Glomerular visceral epithelial cell (primary cell): ENCODE data around the gene ANKFY1.

Experiments used
- DNase-seq: peaks from one replicate; pipeline ENCODE4 v3.0.0-alpha.2; 2016; ENCODE audit errors: extremely low spot score

ANKFY1 gene, protein sequence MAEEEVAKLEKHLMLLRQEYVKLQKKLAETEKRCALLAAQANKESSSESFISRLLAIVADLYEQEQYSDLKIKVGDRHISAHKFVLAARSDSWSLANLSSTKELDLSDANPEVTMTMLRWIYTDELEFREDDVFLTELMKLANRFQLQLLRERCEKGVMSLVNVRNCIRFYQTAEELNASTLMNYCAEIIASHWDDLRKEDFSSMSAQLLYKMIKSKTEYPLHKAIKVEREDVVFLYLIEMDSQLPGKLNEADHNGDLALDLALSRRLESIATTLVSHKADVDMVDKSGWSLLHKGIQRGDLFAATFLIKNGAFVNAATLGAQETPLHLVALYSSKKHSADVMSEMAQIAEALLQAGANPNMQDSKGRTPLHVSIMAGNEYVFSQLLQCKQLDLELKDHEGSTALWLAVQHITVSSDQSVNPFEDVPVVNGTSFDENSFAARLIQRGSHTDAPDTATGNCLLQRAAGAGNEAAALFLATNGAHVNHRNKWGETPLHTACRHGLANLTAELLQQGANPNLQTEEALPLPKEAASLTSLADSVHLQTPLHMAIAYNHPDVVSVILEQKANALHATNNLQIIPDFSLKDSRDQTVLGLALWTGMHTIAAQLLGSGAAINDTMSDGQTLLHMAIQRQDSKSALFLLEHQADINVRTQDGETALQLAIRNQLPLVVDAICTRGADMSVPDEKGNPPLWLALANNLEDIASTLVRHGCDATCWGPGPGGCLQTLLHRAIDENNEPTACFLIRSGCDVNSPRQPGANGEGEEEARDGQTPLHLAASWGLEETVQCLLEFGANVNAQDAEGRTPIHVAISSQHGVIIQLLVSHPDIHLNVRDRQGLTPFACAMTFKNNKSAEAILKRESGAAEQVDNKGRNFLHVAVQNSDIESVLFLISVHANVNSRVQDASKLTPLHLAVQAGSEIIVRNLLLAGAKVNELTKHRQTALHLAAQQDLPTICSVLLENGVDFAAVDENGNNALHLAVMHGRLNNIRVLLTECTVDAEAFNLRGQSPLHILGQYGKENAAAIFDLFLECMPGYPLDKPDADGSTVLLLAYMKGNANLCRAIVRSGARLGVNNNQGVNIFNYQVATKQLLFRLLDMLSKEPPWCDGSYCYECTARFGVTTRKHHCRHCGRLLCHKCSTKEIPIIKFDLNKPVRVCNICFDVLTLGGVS

DNA sequence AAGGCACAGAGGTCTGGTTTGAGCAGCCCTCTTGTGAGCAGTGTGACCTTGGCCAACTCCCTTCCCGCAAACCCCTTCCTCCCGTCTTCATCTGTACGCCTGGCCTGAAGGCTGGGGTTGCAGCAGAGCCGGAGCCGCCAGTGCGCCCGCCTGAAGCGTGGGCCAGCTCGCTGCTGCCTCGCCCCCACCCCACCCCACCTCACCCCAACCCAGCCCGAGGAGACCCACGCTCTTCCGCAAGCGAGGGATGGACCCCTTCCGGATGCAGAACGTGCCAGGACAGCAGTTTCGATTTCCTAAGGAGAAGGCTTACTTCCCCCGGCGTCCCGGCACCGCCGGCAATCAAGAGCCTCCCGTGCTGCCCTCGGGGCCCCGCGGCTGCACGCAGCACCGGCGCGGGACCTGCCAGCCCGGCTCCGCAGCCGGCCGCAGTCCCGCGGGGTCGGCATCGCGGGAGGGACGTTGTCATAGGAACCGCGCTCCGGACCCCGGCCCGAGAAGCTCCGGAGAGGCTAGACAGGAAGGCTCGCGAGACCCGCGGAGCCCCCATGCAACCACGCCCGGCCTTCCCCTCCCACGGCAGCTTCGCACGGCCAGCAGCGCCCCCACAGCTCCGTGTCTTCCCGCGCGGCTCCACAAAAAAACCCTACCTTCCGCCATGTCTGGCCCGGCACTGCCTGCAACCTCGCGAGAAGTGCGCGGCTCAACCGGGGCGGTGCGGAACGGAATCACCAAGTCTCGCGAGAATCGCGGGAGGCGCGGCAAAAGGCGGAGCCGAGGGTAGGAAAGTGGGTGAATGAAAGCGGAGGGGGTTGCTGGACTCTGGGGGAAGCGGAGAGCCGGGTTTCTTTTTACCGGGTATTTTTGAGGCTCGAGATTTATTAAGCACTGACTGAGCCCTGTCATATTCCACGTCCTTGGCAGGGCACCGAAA, at the start of gene ANKFY1:
TSS of gene ANKFY1 (minus strand) at position 698 of the 934 bp plus-strand sequence. CDS start at position 660, 38 bp downstream.
- peak; percentile 94 for DNase-seq

DNA sequence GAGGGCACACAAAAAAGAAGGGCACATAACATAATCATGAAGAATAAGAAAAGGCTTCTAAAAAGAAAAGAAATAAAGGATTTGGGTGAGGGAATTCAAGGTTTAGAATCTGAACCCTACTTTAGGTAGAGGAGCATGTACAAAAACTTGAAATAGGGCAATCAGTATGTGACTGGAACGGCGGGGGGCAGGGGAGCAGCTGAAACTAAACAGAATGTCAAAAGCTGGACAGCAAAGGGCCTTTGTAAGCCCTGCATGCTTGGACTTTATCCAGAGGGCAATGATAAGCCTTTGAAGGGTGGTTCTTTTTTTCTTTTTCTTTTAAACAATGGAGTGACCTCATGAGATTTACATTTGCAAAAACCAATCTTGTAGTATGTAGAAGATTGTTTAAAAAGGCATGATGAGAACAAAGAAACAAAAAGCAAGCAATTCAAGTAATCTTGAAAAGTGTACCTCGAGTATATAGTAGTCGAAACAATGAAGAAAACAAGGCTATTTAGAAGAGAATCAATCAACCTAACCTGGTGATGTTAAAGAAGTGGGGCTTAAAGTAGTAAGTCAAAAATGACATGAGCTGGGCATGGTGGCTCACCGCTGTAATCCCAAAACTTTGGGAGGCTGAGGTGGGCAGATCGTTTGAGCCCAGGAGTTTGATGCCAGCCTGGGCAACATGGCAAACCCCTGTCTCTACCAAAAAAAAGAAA, 46.7 kb upstream of the ANKFY1 start:
- DNase-seq, result no peak

DNA sequence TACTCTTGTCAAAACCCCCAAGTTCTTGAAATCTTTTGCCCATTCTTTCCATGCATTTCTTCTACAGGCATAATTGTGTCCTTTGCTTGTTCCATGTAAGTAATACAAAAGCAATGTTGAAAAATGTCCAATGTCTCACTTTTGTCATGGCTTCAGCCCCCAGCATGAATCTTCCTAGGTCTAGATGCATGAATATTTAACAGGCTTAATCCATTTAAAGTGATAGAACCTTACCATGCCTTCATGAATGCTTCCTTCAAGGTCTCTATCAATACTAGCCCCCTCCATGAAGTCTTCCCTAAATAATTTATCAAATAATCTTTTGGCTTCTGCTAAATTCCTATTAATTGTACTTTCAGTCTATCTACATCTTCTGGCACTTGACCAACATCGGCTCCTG, 46.1 kb upstream of the ANKFY1 start:
- DNase-seq, result no peak

DNA sequence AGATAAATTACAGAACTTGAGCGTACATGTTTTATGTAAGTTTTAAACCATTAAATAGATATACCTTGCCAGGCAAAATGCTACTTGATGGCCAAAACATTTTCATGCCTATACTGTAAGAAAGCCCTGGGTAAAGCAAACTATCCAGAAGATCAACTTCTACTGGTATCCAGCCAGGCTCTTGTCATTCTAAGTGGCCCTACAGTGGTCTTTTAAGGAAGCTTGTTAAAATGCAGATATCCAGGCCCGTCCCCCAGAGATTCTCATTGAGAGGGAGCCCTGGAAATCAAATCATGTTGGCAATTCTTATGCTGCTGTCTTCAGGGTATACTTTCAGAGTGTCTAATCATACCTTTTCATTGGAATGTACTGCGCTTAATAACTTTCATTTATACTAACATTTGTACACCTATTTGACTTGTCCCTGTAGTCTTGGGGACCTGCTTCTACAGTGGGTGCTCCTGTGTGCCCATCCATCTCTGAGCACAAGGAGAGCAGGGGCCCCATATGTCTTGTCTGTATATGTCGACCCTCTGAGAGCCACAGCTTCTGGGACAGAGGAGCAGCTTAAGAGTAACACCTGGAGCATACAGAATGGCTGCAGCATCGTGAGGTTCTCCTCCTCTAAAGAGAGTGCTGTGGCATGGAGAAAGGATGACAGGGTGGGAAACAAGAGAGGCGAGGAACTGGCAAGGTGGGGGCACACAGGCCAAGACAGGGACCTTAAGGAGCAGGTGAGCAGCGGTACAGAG, 43.6 kb upstream of the ANKFY1 start:
- no peak for DNase-seq

DNA sequence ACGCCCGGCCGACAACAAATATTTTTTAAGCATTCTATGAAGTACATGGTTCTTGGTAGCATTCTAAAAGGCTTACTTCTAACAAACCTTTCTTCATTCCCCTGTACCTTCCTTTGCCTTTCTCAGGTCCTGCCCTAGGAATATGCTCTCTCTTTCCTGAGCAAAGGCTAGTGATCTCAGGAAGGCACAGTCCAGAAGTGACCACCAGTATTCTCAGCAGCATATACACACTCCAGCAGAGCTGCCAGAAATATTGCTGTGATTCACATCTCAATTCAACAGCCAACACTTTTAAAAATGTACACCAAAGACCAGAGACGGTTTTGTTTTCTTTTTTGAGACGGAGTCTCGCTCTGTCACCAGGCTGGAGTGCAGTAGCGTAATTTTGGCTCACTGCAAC, 41.4 kb upstream of the ANKFY1 start:
- DNase-seq, result no peak

DNA sequence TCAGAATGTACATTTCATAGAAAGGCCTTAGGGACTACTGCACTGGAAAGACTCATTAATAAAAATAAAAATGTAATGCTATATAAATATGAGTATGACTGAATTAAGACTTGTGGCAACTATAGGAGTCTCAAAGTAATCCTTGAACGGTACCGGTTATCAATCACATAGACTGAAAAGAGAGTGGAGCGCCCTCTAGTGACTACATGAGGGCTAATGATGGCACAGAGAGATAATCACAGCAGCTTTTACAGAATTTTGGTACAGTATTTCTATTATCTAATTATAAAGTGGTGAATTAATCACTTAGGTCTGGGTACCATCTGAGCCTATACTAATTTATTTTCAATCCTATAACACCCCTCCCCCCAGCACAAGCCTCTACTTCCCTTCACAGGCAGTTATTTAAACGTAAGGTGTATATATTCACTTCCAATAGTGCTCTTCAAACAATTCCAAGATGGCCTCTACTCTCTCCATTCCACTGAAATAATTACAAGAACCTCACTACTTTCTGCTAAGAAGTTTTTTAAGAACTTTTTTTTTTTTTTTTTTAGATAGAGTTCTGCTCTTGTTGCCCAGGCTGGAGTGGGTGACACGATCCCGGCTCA, 40.7 kb upstream of the ANKFY1 start:
- peak; percentile 55 for DNase-seq

DNA sequence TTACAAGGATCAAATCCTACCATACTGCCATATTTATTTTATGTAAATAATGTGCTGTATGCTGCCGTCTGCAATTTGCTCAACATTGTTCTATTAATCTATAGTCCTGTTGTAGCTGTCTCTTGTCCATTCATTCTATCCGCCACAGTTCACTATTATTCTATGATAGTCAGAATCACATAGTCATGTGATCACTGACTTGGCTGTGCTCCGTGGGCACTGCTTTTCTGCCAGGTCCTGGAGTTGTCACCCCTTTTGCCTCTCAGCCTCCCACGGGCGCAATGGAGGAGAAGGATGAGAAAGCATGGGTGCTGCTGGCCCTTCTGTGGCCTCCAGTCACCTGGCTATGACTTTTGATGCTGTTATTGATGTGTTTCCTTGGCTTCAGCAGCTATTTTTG, 37.3 kb upstream of the ANKFY1 start:
- no peak for DNase-seq

DNA sequence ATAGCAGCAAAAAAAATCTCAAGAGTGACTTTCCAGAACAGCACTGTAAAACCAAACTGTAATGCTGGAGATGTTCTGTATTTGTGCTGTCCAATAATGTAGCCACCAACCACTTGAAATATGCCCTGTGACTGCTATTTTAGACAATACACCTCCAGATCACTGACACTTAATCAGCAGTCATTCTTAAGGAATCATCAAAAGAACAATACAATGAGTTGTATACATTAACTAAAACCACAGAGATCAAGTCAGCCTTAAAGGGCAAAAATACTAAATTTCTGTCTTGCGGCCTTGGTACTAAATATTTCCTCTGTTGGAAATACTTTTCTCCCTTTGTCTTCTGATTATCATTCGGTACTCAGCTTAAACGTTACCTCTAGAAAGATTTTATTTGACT, 33.6 kb upstream of the ANKFY1 start:
- no peak for DNase-seq

DNA sequence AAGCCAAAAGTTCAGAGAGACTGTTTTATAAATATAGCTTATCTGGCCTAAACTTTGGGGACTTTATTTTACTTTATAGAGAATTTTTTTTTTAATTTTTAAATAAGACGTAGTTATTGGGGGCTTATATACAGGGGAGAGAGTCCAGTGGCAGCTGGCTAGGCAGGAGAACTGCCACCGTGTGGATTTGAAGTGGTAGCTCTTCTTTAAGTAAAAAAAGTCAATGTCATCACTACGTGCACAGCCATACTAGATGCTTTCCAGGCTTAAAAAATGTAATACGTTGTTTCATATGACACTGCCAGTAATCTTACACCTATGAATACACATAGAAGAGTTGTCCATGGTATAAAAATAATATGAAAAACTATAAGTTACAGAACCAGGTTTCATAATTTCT, 31.9 kb upstream of the ANKFY1 start:
- no peak for DNase-seq

DNA sequence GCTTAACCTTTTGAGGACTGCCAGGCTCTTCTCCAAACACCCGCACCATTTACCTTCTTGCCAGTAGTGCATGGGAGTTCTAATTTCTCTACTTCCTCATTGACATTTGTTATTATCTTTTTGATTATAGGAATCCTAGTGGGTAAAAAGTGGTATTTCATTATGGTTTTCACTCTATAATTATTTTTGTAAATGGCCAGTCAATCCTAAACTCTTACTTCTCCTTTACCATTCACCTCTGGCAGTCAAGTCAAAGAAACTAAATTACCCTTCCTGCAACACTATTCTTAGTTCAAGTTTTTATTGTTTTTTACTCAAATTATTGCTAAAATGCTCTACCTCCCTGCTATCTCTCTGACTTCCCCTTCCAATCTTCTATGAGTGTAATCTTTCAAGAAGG, 29.8 kb upstream of the ANKFY1 start:
- DNase-seq, result no peak

DNA sequence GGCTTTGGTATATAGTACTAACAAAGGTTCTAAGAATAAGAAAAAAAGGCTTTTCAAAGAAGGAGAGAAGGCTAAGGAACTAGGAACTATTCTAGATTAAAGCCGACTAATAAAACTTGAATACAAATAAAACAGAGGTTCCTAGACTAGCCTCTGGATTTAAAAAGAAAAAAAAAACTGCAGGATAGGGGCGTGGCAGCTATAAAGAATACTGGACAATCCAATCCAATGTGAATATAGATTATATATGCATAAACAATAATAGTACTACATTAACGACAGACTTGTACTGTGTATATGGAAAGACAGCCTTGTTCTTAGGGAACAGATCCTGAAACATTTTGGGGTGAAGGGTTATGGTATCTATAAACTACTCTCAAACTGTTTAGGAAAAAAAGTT, 23.9 kb upstream of the ANKFY1 start:
- no peak for DNase-seq

DNA sequence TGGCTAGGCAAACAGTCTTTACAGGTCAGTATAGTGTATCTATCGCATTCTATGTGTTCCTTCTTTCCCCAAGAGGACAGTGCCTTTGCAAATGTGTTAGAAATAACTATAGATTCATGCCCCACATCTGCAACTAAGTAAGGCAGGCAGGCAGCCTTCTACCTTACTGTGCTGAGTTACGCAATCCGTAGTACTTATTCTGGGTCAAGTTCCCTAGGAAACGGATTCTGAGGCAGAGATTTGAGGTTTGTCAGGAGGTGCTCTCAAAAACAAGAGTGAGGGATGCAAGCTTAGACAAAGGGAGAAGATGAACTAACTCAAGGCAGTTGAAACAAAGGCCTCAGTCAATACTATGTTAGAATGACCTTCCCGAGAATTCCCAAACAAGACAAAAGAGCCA, 12.7 kb upstream of the ANKFY1 start:
- no peak for DNase-seq

DNA sequence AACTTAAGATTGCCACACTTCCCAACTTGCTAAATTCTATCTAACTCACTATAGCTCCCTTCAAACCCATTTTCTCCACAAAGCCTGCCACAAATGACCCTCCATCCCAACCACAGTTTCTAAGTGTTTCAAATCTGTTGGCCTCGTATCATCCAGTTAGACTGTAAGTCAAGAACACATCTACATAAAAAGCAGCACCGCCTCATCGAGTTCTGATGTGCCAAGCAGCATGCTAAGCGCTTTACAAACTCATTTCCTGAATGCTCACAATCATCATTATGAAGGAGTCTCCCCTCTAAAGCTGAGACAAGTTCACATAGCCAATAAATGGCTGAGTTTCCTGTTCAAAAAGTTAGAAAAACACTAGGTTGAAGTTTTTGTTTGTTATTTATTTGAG, 9.2 kb upstream of the ANKFY1 start:
- no peak for DNase-seq

DNA sequence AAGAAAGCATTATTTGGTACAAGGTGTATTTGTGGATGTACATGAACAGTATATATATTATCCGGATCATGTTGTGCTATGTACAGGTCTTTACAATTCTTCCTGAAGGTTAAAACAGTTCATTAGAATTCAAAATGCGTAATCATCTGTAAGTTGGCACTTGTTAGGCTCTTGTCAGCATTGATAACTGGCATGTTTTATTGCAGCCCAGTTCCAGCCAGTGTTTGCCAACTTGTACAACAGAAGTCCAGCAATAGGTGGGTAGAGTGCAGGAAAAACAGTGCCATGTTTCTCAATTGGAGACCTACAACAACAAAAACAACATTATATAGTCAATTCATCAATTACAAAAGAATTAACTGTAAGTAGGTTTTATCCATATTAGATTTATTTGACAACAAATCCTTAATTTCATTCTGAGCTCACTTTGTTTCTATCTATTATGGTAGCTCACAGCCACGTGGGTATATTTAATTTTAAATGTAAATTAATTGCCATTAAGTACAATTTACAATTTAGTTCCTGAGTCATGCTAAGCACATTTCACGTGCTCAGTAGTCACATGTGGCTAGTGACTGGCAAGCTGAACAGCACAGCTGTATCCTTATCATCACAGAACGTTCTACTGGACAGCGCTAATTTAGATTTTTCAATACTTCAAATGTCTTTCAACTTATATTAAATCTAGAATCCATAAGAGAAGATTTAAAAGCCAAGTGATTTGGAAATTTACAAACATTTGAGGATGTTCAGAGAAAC, 8.6 kb upstream of the ANKFY1 start:
- DNase-seq, result no peak

DNA sequence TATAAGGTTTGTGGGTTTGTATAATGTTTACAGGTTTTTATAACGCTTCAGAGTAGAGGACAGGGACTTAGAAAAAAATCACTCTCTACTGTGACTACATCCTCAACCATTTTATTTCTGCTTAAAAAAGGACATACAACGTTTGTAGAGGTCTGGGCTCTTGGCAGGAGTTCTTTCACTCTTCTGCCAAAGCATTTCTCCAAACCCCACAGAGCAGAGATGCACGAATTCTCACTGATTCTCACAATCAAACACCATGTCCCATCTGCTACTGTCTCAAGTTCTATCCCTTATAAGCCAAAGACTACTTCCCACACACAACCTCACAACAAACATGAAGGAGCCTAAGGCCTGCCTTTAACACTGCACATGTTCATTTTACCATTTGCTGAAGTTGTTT, 7.0 kb upstream of the ANKFY1 start:
- no peak for DNase-seq

DNA sequence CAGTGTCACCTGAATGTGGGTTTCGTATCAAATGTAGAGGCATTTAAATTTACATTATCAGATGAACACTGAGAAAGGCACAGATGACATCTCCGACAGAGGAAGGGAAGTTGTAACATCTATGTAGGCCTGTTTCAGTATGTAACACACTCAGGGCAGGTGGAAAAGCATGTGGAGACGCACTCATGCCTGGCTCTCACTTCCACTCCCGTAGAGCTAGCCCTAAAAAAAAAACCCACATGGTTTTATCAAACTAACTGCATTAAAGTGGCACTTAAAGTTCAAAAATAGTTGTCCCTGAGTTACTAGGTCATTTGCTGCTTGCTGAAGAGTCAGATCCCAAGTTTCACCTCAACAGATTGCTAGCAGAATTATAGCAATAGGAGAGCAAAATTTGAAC, 6.1 kb upstream of the ANKFY1 start:
- DNase-seq, result no peak

DNA sequence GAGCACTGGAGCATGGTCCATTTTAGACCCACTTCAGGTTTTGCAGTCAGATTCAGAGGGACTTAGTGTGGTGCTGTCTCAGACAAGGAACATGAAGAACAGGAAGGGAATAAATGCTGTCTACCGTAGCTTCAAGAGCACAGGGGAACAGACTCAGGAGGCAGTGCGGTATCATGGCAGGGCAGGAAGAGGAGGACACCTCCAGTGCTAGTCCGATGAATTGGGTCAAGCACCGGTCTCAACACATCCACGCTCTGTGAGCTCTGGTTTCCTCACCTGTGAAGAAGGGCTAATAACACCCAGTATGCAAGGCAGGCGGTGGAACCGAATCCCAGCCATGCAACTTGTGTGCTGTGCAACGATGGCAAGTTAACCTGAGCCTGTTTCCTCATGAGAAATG, 3.6 kb upstream of the ANKFY1 start:
- DNase-seq, result no peak

DNA sequence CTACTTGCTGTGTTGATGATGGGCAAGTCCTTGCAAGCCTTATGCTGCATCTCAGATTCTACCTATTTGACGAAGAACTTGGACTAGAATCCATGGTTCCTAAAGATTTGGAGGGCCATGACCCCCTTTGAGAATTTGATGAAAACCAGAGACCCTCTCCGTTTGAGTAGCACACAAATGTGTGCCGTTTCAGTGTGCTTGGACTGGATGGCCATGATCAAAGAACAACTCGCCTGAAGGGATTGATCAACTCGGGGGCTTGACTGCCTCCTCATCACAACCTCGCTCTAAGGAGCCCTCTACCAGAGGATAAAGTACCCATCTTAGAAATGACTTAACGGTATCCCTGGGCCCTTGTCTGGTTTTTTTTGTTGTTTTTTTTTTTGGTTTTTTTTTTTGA, 2.8 kb upstream of the ANKFY1 start:
- no peak for DNase-seq

DNA sequence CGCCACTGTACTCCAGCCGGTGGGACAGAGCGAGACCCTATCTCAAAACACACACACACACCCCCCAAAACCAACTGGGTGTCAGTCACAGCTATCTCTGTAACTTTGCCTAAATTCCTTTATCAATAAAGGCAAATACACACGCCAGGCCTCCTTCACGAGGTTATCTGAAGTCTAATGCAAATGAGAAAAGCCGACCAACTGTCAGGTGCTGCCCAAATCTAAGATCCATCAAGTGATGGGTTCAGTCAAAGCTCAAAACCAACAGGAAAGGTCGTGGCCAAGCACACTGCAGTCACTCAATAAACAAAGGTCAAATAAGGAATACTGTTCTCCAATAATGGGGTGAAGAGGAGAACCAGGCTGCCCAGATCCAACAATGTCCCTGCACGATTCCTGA, 1.1 kb downstream of the ANKFY1 start:
- DNase-seq, result no peak
